Measurements from ENCODE around the gene RAB3GAP2. TPM values are rescaled to one million over a fixed set of nuclear protein-coding genes. Genes with fewer than 3 reads are reported as not detected.

The RAB3GAP2 gene
- total and polyA plus RNA-seq, 12 donors: 8.0 to 45.0 (median 30.0) TPM

DNA sequence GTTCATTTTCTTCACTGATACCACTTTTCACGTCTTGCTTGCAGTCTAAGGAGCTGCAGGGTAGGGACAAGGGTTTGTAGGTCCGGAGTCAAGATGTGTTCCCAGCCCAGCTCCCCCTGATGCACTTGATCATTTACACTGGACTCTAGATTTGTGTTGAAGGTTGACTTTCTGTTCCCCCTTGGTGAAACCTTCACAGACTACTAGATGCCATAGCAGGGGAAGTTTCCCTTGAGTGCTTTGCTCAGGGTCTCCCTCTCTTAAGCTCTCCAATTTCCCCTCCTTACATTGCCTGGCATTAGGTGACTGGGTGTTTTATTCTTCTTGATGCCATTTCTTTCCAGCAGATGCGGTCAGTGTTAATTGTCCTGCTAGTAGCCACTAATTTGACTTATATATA lies 8.0 kb upstream of the RAB3GAP2 start:
- H3K4me3 ChIP-seq: no peak overlapping the region
- DNase-seq: no peak
- no peaks in the 10 kb centered on the region for H3K4me1 ChIP-seq (replicated peaks in 1 of 2)
- H3K27ac ChIP-seq: no peak overlapping the region
- no peak for TF ChIP-seq POLR2A (IDR thresholded peaks at IDR 0.05)
- TF ChIP-seq CTCF (IDR thresholded peaks at IDR 0.05): no peak
- no peaks in the 10 kb centered on the region for H3K36me3 ChIP-seq (replicated peaks in 1 of 2)
- no peaks in the 10 kb centered on the region for H3K27me3 ChIP-seq
- no peaks in the 10 kb centered on the region for H3K9me3 ChIP-seq (replicated peaks in 1 of 3)
- 73 to 89% (median 81%) methylated on average over 3 of the region's 3 CpGs for WGBS, 4 donors
- intact Hi-C loops (cut with DNase I): no loop called here

DNA sequence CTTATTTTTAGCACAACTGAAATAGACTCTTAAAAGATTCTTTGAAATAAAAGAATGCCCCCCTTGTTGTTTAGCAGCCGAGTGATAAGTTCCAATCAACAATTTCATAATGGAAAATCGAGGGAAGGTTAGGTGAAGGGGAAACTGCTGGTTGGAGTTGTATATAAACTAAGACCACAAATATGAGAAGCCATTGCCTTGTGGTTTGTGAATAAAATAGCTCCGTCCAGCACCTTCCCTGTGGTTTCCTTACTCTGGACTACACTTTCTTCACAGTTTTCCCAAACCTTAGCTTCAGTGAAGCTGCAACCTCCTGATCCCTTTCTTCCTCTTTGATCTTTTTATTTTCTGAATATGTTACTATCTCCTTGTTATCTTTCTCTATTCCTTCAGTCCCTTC lies 6.7 kb upstream of the RAB3GAP2 start:
- Histone ChIP-seq H3K4me1 (replicated peaks in 1 of 2) (no peaks in the 10 kb centered on the region), H3K9me3 (replicated peaks in 1 of 3) (no peaks in the 10 kb centered on the region), H3K4me3 (no peak overlapping the region), H3K27me3 (no peaks in the 10 kb centered on the region), H3K36me3 (replicated peaks in 1 of 2) (no peaks in the 10 kb centered on the region), H3K27ac (no peak overlapping the region)
- TF ChIP-seq CTCF (IDR thresholded peaks at IDR 0.05) (no peak), POLR2A (IDR thresholded peaks at IDR 0.05) (no peak)
- WGBS, 4 donors: 47 to 63% (median 58%) methylated on average over 3 of the region's 3 CpGs
- DNase-seq: no peak
- intact Hi-C loops (cut with DNase I): no loop called here

GRCh38 chr1:220275430-220275829 lies 3.2 kb upstream of the RAB3GAP2 start:
- peaks cover 9 to 14% of the 10 kb centered on the region in 2 donors for H3K4me1 ChIP-seq (replicated peaks in 1 of 2)
- no peaks in the 10 kb centered on the region for H3K9me3 ChIP-seq (replicated peaks in 1 of 3)
- 72 to 93% (median 82%) methylated on average over 6 of the region's 6 CpGs for WGBS, 4 donors
- no peak overlapping the region for H3K4me3 ChIP-seq
- intact Hi-C loops (cut with DNase I): no loop called here
- TF ChIP-seq CTCF (IDR thresholded peaks at IDR 0.05) (no peak), POLR2A (IDR thresholded peaks at IDR 0.05) (no peak)
- H3K27ac ChIP-seq: no peak overlapping the region
- H3K36me3 ChIP-seq (replicated peaks in 1 of 2): no peaks in the 10 kb centered on the region
- no peak for DNase-seq
- no peaks in the 10 kb centered on the region for H3K27me3 ChIP-seq

DNA sequence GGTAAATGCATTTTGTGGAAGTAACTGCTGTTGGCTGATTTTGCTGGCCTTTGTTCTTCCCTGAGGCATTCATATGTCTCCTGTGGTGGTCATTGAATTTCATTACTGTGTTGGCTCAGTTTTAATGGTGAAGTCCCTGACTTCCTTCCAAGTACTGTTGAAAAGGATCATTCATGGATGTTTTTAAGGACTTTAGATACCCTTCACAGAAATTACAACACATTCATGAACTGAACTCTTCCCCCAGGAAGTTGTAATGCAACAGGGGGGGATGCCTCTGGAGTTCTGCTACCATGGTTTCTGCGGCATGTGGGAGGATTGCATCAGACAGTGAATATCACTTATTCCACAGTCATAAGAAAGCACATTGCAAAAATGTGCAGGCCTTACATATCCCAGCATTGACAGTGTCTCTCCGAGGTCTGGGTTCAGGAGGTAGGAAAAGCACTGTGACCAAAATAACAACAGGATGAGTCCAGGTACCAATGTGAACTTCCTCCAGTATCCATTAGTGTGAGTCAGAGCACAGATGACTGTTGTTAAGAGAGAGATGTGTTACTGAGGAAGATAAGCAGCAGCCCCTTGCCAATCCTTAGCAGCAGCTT lies 2.1 kb upstream of the RAB3GAP2 start:
- no peaks in the 10 kb centered on the region for H3K27me3 ChIP-seq
- H3K36me3 ChIP-seq (replicated peaks in 1 of 2): no peaks in the 10 kb centered on the region
- no peak overlapping the region for H3K4me3 ChIP-seq
- DNase-seq: no peak
- TF ChIP-seq CTCF (IDR thresholded peaks at IDR 0.05) (no peak), POLR2A (IDR thresholded peaks at IDR 0.05) (no peak)
- 75 to 93% (median 86%) methylated on average over 2 of the region's 2 CpGs for WGBS, 4 donors
- no peak overlapping the region for H3K27ac ChIP-seq
- intact Hi-C loops (cut with DNase I): no loop called here
- no peaks in the 10 kb centered on the region for H3K9me3 ChIP-seq (replicated peaks in 1 of 3)
- peaks cover 9 to 24% of the 10 kb centered on the region in 2 donors for H3K4me1 ChIP-seq (replicated peaks in 1 of 2)
